Heart left ventricle (tissue), 13 donors: ENCODE results near the gene DAAM1.

Source experiments
- CTCF ChIP-seq, 12 donors: fragments of 200-600 bp; sonication (generic) in 4 of 12; IDR thresholded peaks; one replicate each; pipeline versions ENCODE4 v1.5.0 to v1.8.0; 2018 to 2022; ENCODE audit warnings: antibody characterized with exemption in 12 of 12, mild to moderate bottlenecking in 5 of 12
- POLR2A ChIP-seq, 2 donors: fragments of 450-650 bp; IDR thresholded peaks; one replicate each; pipeline ENCODE4 v1.6.1; 2017; ENCODE audit warnings: antibody characterized with exemption in 2 of 2, mild to moderate bottlenecking in 2 of 2, moderate library complexity in 2 of 2
- donor health status: ischemic (EF 13 %, LVEDD 7.1; RV severe dilation, severe dysfunction).
- donor health status: DM: no; HTN: yes; CAD: no.
- donor health status: DM: no; HTN: no; CAD: no.
- donor health status: ischemic (EF 25% LVEDD 6.9; RV normal size, moderate dysfunction).
- donor health status: ischemic (EF 25% LVEDD 5.7; RV mildly dilated, moderate dysfunction).
- donor health status: ischemic (EF 35%, LVEDD 5.7; RV mildly dilated, moderate dysfunction).
- donor health status: nonischemic (EF 11% LVEDD 7.7; RV severe dilation, severe dysfunction).
- donor health status: DM: yes; HTN: yes; CAD: no.
- donor health status: PGD.
- donor health status: ischemic (EF 29% LVEDD 5.4; RV normal size, mild dysfunction).
- donor health status: nonischemic (EF 23%, LVEDD 6.1; RV moderate dilation, normal function).

DNA sequence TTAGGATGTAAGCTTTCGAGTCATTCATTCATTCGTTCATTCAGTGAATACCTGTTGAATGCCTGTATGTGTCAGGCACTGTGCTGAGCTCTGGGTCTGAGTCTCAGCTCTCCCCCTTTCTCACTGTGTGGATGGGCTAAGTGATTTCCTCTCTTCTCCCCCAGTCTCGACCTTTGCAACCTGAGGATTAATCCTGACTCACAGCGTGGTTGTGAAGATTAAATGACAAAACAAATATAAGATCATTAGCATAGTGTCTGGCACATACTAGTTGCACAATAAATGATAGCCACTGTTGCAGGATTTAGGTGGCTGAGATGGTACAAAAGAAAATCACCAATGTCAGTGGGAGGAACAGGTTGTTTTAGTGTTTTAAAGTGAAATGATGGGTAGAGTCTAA is 140.0 kb downstream of the DAAM1 start:
- TF ChIP-seq CTCF (IDR thresholded peaks at IDR 0.05): no peak
- TF ChIP-seq POLR2A (IDR thresholded peaks at IDR 0.05): no peak
